H9 (cell line): ENCODE results near the gene SPC24. TPM values are rescaled to one million over a fixed set of nuclear protein-coding genes. Genes with fewer than 3 reads are reported as not detected.

Source experiments
- DNase-seq: peaks from one replicate; pipeline ENCODE4 v3.0.0-alpha.2; 2017
- H2AFZ ChIP-seq: one replicate; pipeline ENCODE4 v1.6.1; 2013; ENCODE audit warnings: mild to moderate bottlenecking, low read length, control low read depth, moderate library complexity
- H2AK5ac ChIP-seq: 2 replicates; pipeline ENCODE4 v1.6.1; 2013; ENCODE audit warnings: low read length, control low read depth, mixed read lengths; ENCODE audit not compliant: insufficient read length
- H2BK120ac ChIP-seq: one replicate; pipeline ENCODE4 v1.6.1; 2013; ENCODE audit warnings: low read depth, mild to moderate bottlenecking, low read length, control low read depth, inconsistent platforms; ENCODE audit not compliant: poor library complexity, severe bottlenecking
- H2BK12ac ChIP-seq: 2 replicates; pipeline ENCODE4 v1.6.1; 2013; ENCODE audit warnings: low read length, control low read depth, mixed read lengths, low read depth; ENCODE audit not compliant: insufficient read length
- H2BK15ac ChIP-seq: 2 replicates; pipeline ENCODE4 v1.6.1; 2013; ENCODE audit warnings: low read depth, low read length, control low read depth
- H2BK20ac ChIP-seq: one replicate; pipeline ENCODE4 v1.6.1; 2013; ENCODE audit warnings: low read depth, mild to moderate bottlenecking, low read length, control low read depth, inconsistent platforms; ENCODE audit not compliant: poor library complexity, severe bottlenecking
- H2BK5ac ChIP-seq: 2 replicates; pipeline ENCODE4 v1.6.1; 2013; ENCODE audit warnings: low read length, control low read depth, mixed read lengths; ENCODE audit not compliant: insufficient read length
- H3K14ac ChIP-seq: 2 replicates; pipeline ENCODE4 v1.6.1; 2013; ENCODE audit warnings: low read length, control low read depth; ENCODE audit not compliant: insufficient read depth
- H3K18ac ChIP-seq: 2 replicates; pipeline ENCODE4 v1.6.1; 2013; ENCODE audit warnings: low read depth, mild to moderate bottlenecking, mixed read lengths, low read length, control low read depth; ENCODE audit not compliant: insufficient read length
- H3K23ac ChIP-seq: 2 replicates; pipeline ENCODE4 v1.6.1; 2013; ENCODE audit warnings: low read length, control low read depth, mixed read lengths, low read depth; ENCODE audit not compliant: insufficient read length
- H3K23me2 ChIP-seq: 2 replicates; pipeline ENCODE4 v1.6.1; 2013; ENCODE audit warnings: low read depth, mild to moderate bottlenecking, mixed read lengths, low read length, control low read depth; ENCODE audit not compliant: insufficient read length, poor library complexity, severe bottlenecking
- H3K27ac ChIP-seq: 2 replicates; pipeline ENCODE4 v1.5.1; 2013; ENCODE audit warnings: low read length, control low read depth, mixed read lengths, low read depth; ENCODE audit not compliant: insufficient read length
- H3K27me3 ChIP-seq: 2 replicates; pipeline ENCODE4 v1.6.1; 2013; ENCODE audit warnings: low read length, control low read depth, inconsistent platforms; ENCODE audit not compliant: insufficient read depth
- H3K4ac ChIP-seq: 2 replicates; pipeline ENCODE4 v1.6.1; 2013; ENCODE audit warnings: low read depth, mild to moderate bottlenecking, control low read depth, inconsistent platforms, low read length, moderate library complexity
- H3K4me1 ChIP-seq: 2 replicates; pipeline ENCODE4 v1.6.1; 2013; ENCODE audit warnings: low read length, control low read depth, inconsistent platforms; ENCODE audit not compliant: insufficient read depth
- H3K4me2 ChIP-seq: 2 replicates; pipeline ENCODE4 v1.6.1; 2013; ENCODE audit warnings: low read length, control low read depth, mixed read lengths; ENCODE audit not compliant: insufficient read length, insufficient read depth
- H3K56ac ChIP-seq: 2 replicates; pipeline ENCODE4 v1.6.1; 2013; ENCODE audit warnings: low read depth, mild to moderate bottlenecking, mixed read lengths, low read length, control low read depth; ENCODE audit not compliant: insufficient read length
- H3K79me1 ChIP-seq: 2 replicates; pipeline ENCODE4 v1.6.1; 2013; ENCODE audit warnings: low read depth, mild to moderate bottlenecking, moderate library complexity, low read length, control low read depth, inconsistent platforms; ENCODE audit not compliant: insufficient read depth, poor library complexity, severe bottlenecking
- H3K79me2 ChIP-seq: 2 replicates; pipeline ENCODE4 v1.6.1; 2013; ENCODE audit warnings: low read length, control low read depth, inconsistent platforms; ENCODE audit not compliant: insufficient read depth
- H3K9ac ChIP-seq: 2 replicates; pipeline ENCODE4 v1.6.1; 2013; ENCODE audit warnings: low read length, control low read depth, mixed read lengths; ENCODE audit not compliant: insufficient read length; ENCODE audit errors: extremely low read depth
- H3K9me3 ChIP-seq: one replicate; pipeline ENCODE4 v1.6.1; 2013; ENCODE audit warnings: low read depth, low read length, inconsistent platforms; ENCODE audit not compliant: control insufficient read depth
- H3T11ph ChIP-seq: one replicate; pipeline ENCODE4 v1.6.1; 2013; ENCODE audit warnings: mild to moderate bottlenecking, low read length, control low read depth, inconsistent platforms
- H4K20me1 ChIP-seq: one replicate; pipeline ENCODE4 v1.6.1; 2013; ENCODE audit not compliant: control insufficient read depth, insufficient read length, insufficient read depth
- H4K5ac ChIP-seq: 2 replicates; pipeline ENCODE4 v1.6.1; 2013; ENCODE audit warnings: low read depth, mild to moderate bottlenecking, mixed read lengths, low read length, control low read depth; ENCODE audit not compliant: insufficient read length
- H4K8ac ChIP-seq: replicated peaks from 2 replicates; pipeline ENCODE4 v1.6.1; 2013; ENCODE audit warnings: low read length, control low read depth, mixed read lengths, low read depth; ENCODE audit not compliant: insufficient read length
- H4K91ac ChIP-seq: 2 replicates; pipeline ENCODE4 v1.6.1; 2013; ENCODE audit warnings: low read depth, mild to moderate bottlenecking, moderate library complexity, mixed read lengths, low read length, control low read depth; ENCODE audit not compliant: insufficient read length
- H3K27ac Mint-ChIP-seq, 3 experiments: 2 replicates in 2 of 3; 3 replicates in 1 of 3; pipeline ENCODE4 v1.8.0; 2020 to 2021; ENCODE audit warnings: mixed read lengths in 3 of 3, mild to moderate bottlenecking in 1 of 3, moderate library complexity in 1 of 3
- H3K27me3 Mint-ChIP-seq: 2 replicates; pipeline ENCODE4 v1.8.0; 2021; ENCODE audit warnings: low read depth, mild to moderate bottlenecking, moderate library complexity, mixed read lengths
- H3K36me3 Mint-ChIP-seq, 3 experiments: 2 replicates in 2 of 3; 3 replicates in 1 of 3; pipeline ENCODE4 v1.8.0; 2020 to 2021; ENCODE audit warnings: low read depth in 3 of 3, mixed read lengths in 3 of 3; ENCODE audit not compliant: insufficient read depth in 1 of 3
- H3K4me1 Mint-ChIP-seq, 2 experiments: 2 replicates each; pipeline ENCODE4 v1.8.0; 2020; ENCODE audit warnings: mixed read lengths in 2 of 2
- H3K4me3 Mint-ChIP-seq, 2 experiments: 2 replicates in 1 of 2; 3 replicates in 1 of 2; pipeline ENCODE4 v1.8.0; 2020 to 2021; ENCODE audit warnings: mild to moderate bottlenecking in 2 of 2, mixed read lengths in 2 of 2, moderate library complexity in 1 of 2
- H3K9me3 Mint-ChIP-seq, 2 experiments: 2 replicates in 1 of 2; 3 replicates in 1 of 2; pipeline ENCODE4 v1.8.0; 2020; ENCODE audit warnings: mild to moderate bottlenecking in 2 of 2, mixed read lengths in 2 of 2, moderate library complexity in 1 of 2
- CTCF ChIP-seq: fragments of 200-600 bp; sonication (generic); conservative IDR thresholded peaks from 3 replicates; pipeline ENCODE4 v1.8.0; 2021; ENCODE audit warnings: antibody characterized with exemption, mild to moderate bottlenecking
- WGBS: extraction: QIAGEN DNeasy Blood & Tissue Kit; methylation state at CpG from one replicate; pipeline ENCODE4 v1.1.7; 2013; ENCODE audit warnings: missing lambda C conversion rate, low lambda C conversion rate, mixed read lengths; ENCODE audit not compliant: insufficient read length; ENCODE audit errors: extremely low coverage; 5-methylcytosine and 5-hydroxymethylcytosine counted together
- total RNA-seq: library from RNA; stranded (reverse); gene quantifications from 2 replicates; pipeline ENCODE4 v1.2.1, GENCODE V29; 2021

Gene SPC24
- total RNA-seq, 1 experiment from 2014 or later: 51.5 TPM

GRCh38 chr19:11196406-11197287 lies 41.1 kb upstream of the SPC24 start:
- peak overlapping the region in 1 of 3 experiments; percentile 68; a peak in 2 of 7 replicates for H3K27ac Mint-ChIP-seq
- Histone ChIP-seq H2BK15ac (no peak overlapping the region), H3K4me1 (no peaks in the 10 kb centered on the region; the same call in 1 of the 2 replicates), H3K14ac (no peak overlapping the region), H2AK5ac (no peak overlapping the region), H4K91ac (no peak overlapping the region), H4K8ac (no peak overlapping the region), H2BK120ac (no peak overlapping the region), H3K9me3 (no peaks in the 10 kb centered on the region), H4K20me1 (no peaks in the 10 kb centered on the region), H3K4me2 (peak overlapping the region; percentile 72), H3K9ac (peak overlapping the region; percentile 20), H3K79me1 (no peaks in the 10 kb centered on the region), H3K27ac (no peak overlapping the region), H3K56ac (no peak overlapping the region), H3K79me2 (no peaks in the 10 kb centered on the region), H3T11ph (no peak overlapping the region), H3K18ac (peak overlapping the region; percentile 56), H2BK5ac (no peak overlapping the region), H3K27me3 (no peaks in the 10 kb centered on the region), H2BK12ac (no peak overlapping the region), H3K23me2 (peaks cover 4% of the 10 kb centered on the region), H2BK20ac (no peak overlapping the region), H3K4ac (no peak overlapping the region), H3K23ac (no peak overlapping the region), H4K5ac (no peak overlapping the region), H2AFZ (no peak overlapping the region)
- H3K9me3 Mint-ChIP-seq: no peaks in the 10 kb centered on the region
- peak overlapping the region; percentile 76 to 96 for H3K4me3 Mint-ChIP-seq
- DNase-seq: no peak
- peaks cover 6 to 13% of the 10 kb centered on the region in 2 experiments for H3K4me1 Mint-ChIP-seq
- no peak for TF ChIP-seq CTCF
- WGBS: no CpG with 5 or more reads among the region's 47 CpGs
- peaks cover 2% of the 10 kb centered on the region; the same call in 1 of the 2 replicates for H3K27me3 Mint-ChIP-seq
- H3K36me3 Mint-ChIP-seq: peaks cover 7 to 31% (median 31%) of the 10 kb centered on the region in 3 experiments; a peak in 6 of 7 replicates
